Lung (tissue), 12 donors: ENCODE measurements around the gene STAC. TPM values are rescaled to one million over a fixed set of nuclear protein-coding genes. Genes with fewer than 3 reads are reported as not detected.
A peak's percentile ranks its signal among the peaks of the same experiment; 100 is the strongest.

Experiments used
- ATAC-seq: fragments of 200-7000 bp; cut with Tn5 transposase; one replicate; pipeline ENCODE4 v1.9.1; 2020; ENCODE audit warnings: moderate number of reproducible peaks; ENCODE audit not compliant: insufficient read depth, low FRiP score
- DNase-seq, 3 donors: peaks; one replicate each; pipeline ENCODE4 v3.0.0-alpha.2; 2013 to 2017
- H3K27ac ChIP-seq, 2 donors: one replicate each; pipeline ENCODE4 v1.5.1; 2013; ENCODE audit warnings: mild to moderate bottlenecking in 2 of 2, moderate library complexity in 2 of 2, control low read depth in 1 of 2, inconsistent platforms in 1 of 2, low read depth in 1 of 2, low read length in 1 of 2
- H3K27me3 ChIP-seq, 3 donors: one replicate each; pipeline ENCODE4 v1.5.1; 2013; ENCODE audit warnings: low read length in 2 of 3; ENCODE audit not compliant: control insufficient read depth in 3 of 3, insufficient read depth in 3 of 3
- H3K36me3 ChIP-seq, 4 donors: one replicate each; pipeline ENCODE4 v1.5.1; 2013; ENCODE audit warnings: low read length in 4 of 4, mild to moderate bottlenecking in 1 of 4, moderate library complexity in 1 of 4; ENCODE audit not compliant: control insufficient read depth in 4 of 4, insufficient read depth in 4 of 4
- H3K4me1 ChIP-seq, 5 donors: one replicate each; pipeline ENCODE4 v1.5.1; 2013; ENCODE audit warnings: low read length in 5 of 5, mild to moderate bottlenecking in 2 of 5, moderate library complexity in 1 of 5; ENCODE audit not compliant: control insufficient read depth in 5 of 5, insufficient read depth in 5 of 5
- H3K4me3 ChIP-seq: one replicate; pipeline ENCODE4 v1.5.1; 2013; ENCODE audit warnings: mild to moderate bottlenecking, control low read depth, moderate library complexity
- H3K9ac ChIP-seq, 2 donors: one replicate each; pipeline ENCODE4 v1.5.1; 2013; ENCODE audit warnings: low read length in 2 of 2, control low read depth in 1 of 2; ENCODE audit not compliant: insufficient read depth in 1 of 2
- H3K9me3 ChIP-seq, 4 donors: one replicate each; pipeline ENCODE4 v1.5.1; 2013; ENCODE audit warnings: low read length in 3 of 4, mild to moderate bottlenecking in 1 of 4, moderate library complexity in 1 of 4; ENCODE audit not compliant: control insufficient read depth in 4 of 4, insufficient read depth in 3 of 4
- WGBS, 2 donors: extraction: QIAGEN DNeasy Blood & Tissue Kit; methylation state at CpG; one replicate each; pipeline ENCODE4 v1.1.7; 2013; 5-methylcytosine and 5-hydroxymethylcytosine counted together
- polyA plus RNA-seq, 2 donors: library from polyadenylated mRNA; stranded (reverse); fragments of 200-250 nt; gene quantifications; one replicate each; pipeline ENCODE4 v1.2.1, GENCODE V29; 2013
- total RNA-seq, 2 donors: library from RNA; depleted of rRNA in 1 of 2; stranded (reverse); fragments of >200 nt in 1 of 2; gene quantifications; one replicate each; pipeline ENCODE4 v1.2.1, GENCODE V29; 2014 to 2021
- TF ChIP-seq, protein P1 (sequence below): IDR thresholded peaks from 2 replicates; pipeline ENCODE4 v1.5.1; 2012; ENCODE audit warnings: mild to moderate bottlenecking; ENCODE audit errors: control extremely low read depth, extremely low read depth
- donor health status: control.
- donor health status: control.
- donor health status: Bipolar disorder and iron deficiency.
- donor health status: healthy.
- donor health status: DM: yes; HTN: yes; CAD: no.

Gene STAC
- total and polyA plus RNA-seq, 4 donors, result 1.3 to 17.2 (median 5.7) TPM

DNA sequence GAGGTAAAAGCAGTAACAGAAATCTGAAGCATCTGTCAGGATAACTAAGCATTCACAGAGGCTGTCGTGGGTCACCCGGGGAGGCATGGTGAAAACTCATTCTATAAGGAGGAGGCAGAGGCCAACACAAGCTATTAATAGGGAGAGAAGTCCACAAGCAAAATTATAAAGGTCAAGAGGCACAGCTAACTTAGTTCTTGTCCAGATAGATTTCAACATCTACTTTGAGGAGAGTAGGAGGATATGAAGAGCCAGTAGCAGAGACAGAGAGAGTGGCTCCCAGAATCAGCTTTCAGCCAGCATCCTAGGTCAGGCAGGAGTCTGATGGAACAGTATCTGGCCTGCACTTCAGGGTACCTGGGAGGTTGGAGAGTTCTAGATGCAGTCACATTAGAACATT, 95.3 kb downstream of the STAC start:
- H3K4me1 ChIP-seq, result peaks cover 0 to 4% (median 0%) of the 10 kb centered on the region in 5 donors
- H3K9ac ChIP-seq, result no peak overlapping the region
- no peak for DNase-seq
- TF ChIP-seq, protein P1, sequence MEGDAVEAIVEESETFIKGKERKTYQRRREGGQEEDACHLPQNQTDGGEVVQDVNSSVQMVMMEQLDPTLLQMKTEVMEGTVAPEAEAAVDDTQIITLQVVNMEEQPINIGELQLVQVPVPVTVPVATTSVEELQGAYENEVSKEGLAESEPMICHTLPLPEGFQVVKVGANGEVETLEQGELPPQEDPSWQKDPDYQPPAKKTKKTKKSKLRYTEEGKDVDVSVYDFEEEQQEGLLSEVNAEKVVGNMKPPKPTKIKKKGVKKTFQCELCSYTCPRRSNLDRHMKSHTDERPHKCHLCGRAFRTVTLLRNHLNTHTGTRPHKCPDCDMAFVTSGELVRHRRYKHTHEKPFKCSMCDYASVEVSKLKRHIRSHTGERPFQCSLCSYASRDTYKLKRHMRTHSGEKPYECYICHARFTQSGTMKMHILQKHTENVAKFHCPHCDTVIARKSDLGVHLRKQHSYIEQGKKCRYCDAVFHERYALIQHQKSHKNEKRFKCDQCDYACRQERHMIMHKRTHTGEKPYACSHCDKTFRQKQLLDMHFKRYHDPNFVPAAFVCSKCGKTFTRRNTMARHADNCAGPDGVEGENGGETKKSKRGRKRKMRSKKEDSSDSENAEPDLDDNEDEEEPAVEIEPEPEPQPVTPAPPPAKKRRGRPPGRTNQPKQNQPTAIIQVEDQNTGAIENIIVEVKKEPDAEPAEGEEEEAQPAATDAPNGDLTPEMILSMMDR, result no peak
- peaks cover 0 to 4% (median 2%) of the 10 kb centered on the region in 4 donors for H3K9me3 ChIP-seq
- H3K4me3 ChIP-seq, result no peak overlapping the region
- no peak overlapping the region for H3K27ac ChIP-seq
- ATAC-seq, result no peak
- WGBS, 2 donors, result 82 to 98% methylated on average over 2 of the region's 2 CpGs
- H3K27me3 ChIP-seq, result no peaks in the 10 kb centered on the region
- no peaks in the 10 kb centered on the region for H3K36me3 ChIP-seq

DNA sequence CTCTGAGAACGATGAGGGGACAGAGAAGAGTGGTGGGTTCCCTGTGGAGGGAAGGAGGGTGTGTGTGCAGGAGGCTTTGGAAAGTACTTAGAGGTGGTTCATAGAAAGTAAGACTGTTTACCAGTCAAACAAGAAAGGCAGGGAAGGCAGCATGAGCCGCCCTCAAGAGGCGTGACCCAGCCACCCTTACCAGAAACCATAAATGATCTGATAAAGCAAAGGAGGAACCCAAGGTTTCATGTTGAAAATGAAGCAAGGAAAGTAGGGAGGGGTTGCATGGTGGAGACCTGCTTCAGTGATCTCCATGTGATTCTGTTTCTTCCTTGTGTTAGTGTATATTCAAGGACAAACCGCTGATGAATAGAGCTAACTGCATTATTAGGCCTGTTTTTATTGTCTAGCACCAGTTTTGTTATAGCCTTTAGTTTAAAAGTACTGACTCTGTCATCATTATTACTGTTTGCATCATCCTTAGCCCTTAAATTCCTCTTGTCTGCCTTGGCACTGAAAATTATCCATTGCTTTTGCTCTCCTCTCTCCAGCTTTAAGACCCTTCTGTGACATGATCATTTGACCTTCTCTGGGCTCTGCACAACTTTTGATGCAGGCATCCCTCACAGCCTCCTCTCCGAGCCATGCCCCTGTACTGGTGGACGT, 96.1 kb downstream of the STAC start:
- DNase-seq (no peak), ATAC-seq (no peak)
- no peaks in the 10 kb centered on the region for H3K27me3 ChIP-seq
- 56 to 81% methylated on average over 6 of the region's 6 CpGs for WGBS, 2 donors
- peaks cover 0 to 4% (median 0%) of the 10 kb centered on the region in 5 donors for H3K4me1 ChIP-seq
- no peak overlapping the region for H3K9ac ChIP-seq
- peak overlapping the region in 1 of 2 donors; percentile 8 for H3K27ac ChIP-seq
- TF ChIP-seq, protein P1, result no peak
- no peak overlapping the region for H3K4me3 ChIP-seq
- H3K9me3 ChIP-seq, result peaks cover 0 to 4% (median 2%) of the 10 kb centered on the region in 4 donors
- H3K36me3 ChIP-seq, result no peaks in the 10 kb centered on the region

DNA sequence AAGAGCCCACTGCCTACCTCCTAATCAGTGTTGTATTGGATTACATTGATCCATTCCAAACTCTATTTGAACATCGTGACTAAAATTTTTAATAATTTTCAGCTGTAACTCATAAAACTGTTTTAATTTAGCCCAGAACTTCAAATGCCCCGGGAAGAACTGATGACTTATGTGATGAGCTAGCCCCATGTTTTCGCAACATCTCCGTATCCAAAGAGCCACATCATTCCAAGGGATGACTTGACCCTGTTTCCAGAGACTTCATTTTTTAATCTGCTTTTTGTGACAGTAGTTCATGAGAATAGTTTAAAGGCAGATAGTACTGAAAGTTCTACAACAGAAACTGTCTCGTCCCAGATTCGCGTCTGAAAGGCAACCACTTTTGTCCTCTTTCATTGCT, 97.4 kb downstream of the STAC start:
- 77 to 90% methylated on average over 7 of the region's 7 CpGs for WGBS, 2 donors
- TF ChIP-seq, protein P1, result no peak
- Histone ChIP-seq H3K36me3 (peaks cover 0 to 2% (median 0%) of the 10 kb centered on the region in 4 donors), H3K4me1 (peaks cover 0 to 4% (median 0%) of the 10 kb centered on the region in 5 donors), H3K27me3 (no peaks in the 10 kb centered on the region), H3K4me3 (no peak overlapping the region), H3K27ac (no peak overlapping the region), H3K9me3 (peaks cover 0 to 4% (median 0%) of the 10 kb centered on the region in 4 donors), H3K9ac (no peak overlapping the region)
- no peak for DNase-seq
- ATAC-seq, result no peak
